Pancreas (tissue), 10 donors: ENCODE measurements around the gene HSPA12A. TPM values are rescaled to one million over a fixed set of nuclear protein-coding genes. Genes with fewer than 3 reads are reported as not detected.

ENCODE experiments used
- ATAC-seq, 4 donors: fragments of 200-7000 bp; cut with Tn5 transposase; one replicate each; pipeline versions ENCODE4 v1.8.0 to v1.9.1; 2020; ENCODE audit warnings: mild to moderate bottlenecking in 4 of 4, moderate library complexity in 4 of 4
- DNase-seq, 6 donors: peaks; one replicate each; pipeline ENCODE4 v3.0.0-alpha.2; 2020
- FAIRE-seq: peaks from 2 replicates; lab custom pipeline; 2012; peaks lifted over from hg19 to GRCh38; lab: Jason Lieb, UNC
- H3K27ac ChIP-seq, 4 donors: fragments of 200-600 bp; sonication (generic); 1 replicate in 3 of 4; 2 replicates in 1 of 4; pipeline versions ENCODE4 v1.5.0 to v1.8.0; 2020
- H3K27me3 ChIP-seq, 4 donors: fragments of 200-600 bp; one replicate each; pipeline ENCODE4 v1.8.0; 2021
- H3K36me3 ChIP-seq, 3 donors: fragments of 200-600 bp; sonication (generic) in 1 of 3; one replicate each; pipeline versions ENCODE4 v1.5.0 to v1.8.0; 2020 to 2021
- H3K4me1 ChIP-seq, 3 donors: fragments of 200-600 bp; one replicate each; pipeline ENCODE4 v1.8.0; 2021
- H3K4me3 ChIP-seq, 4 donors: fragments of 200-600 bp; sonication (generic) in 2 of 4; one replicate each; pipeline versions ENCODE4 v1.5.0 to v1.8.0; 2020 to 2021
- H3K9me3 ChIP-seq, 4 donors: fragments of 200-600 bp; one replicate each; pipeline ENCODE4 v1.8.0; 2021
- CTCF ChIP-seq, 4 donors: fragments of 200-600 bp; sonication (generic) in 3 of 4; IDR thresholded peaks; one replicate each; pipeline versions ENCODE4 v1.5.0 to v1.8.0; 2021; ENCODE audit warnings: antibody characterized with exemption in 4 of 4
- WGBS, 2 donors: extraction: QIAGEN DNeasy Blood & Tissue Kit; methylation state at CpG; one replicate each; pipeline ENCODE4 v1.1.7; 2013; 5-methylcytosine and 5-hydroxymethylcytosine counted together
- intact Hi-C, 3 donors: fragments of 100-400 bp; cut with DNase I; formaldehyde crosslinking; loops; one replicate each; pipeline versions ENCODE4 v1.11.1 to v1.14.2; 2022
- polyA plus RNA-seq, 2 donors: library from polyadenylated mRNA; stranded (reverse); fragments of 200-250 nt; gene quantifications; one replicate each; pipeline ENCODE4 v1.2.3, GENCODE V29; 2013
- total RNA-seq, 6 donors: library from RNA; stranded (reverse); fragmentation: NEBNext Ultra II Directional in 4 of 6; extraction: Animal tissue kit (Norgen Biotek cat#: 25700) in 4 of 6; gene quantifications; one replicate each; pipeline versions ENCODE4 v1.2.1 to v1.2.4, GENCODE V29; 2021 to 2023
- donor health status: healthy with polysubstance abuse.
- donor health status: DM: no; HTN: no; CAD: no; lungs with moderate emphysema.
- donor health status: DM: no; HTN: no; CAD: no.
- donor health status: control.
- donor health status: control.
- donor health status: Bipolar disorder and iron deficiency.
- donor health status: DM: yes; HTN: yes; CAD: no.
- donor health status: DM: no; HTN: no; CAD: no.
- donor health status: DM: no; HTN: no; CAD: no.
- donor health status: DM: yes; HTN: yes; CAD: no.

HSPA12A gene
- total and polyA plus RNA-seq, 8 donors: 2.7 to 8.2 (median 4.0) TPM

GRCh38 chr10:116771101-116771958 is 29.0 kb upstream of the HSPA12A start:
- WGBS, 2 donors: 75 to 79% methylated on average over 18 of the region's 18 CpGs
- no peak overlapping the region for H3K27ac ChIP-seq
- no peaks in the 10 kb centered on the region for H3K27me3 ChIP-seq
- no peaks in the 10 kb centered on the region for H3K36me3 ChIP-seq
- no peak overlapping the region for H3K4me3 ChIP-seq
- TF ChIP-seq CTCF (IDR thresholded peaks at IDR 0.05): no peak
- no peak for FAIRE-seq
- intact Hi-C loops: no loop called here
- no peaks in the 10 kb centered on the region for H3K4me1 ChIP-seq
- H3K9me3 ChIP-seq: no peaks in the 10 kb centered on the region
- ATAC-seq: peak in 3 of 4 donors; percentile 37 to 54 (median 49)
- DNase-seq: no peak

GRCh38 chr10:116770281-116770680 is 27.9 kb upstream of the HSPA12A start:
- Histone ChIP-seq H3K4me1 (no peaks in the 10 kb centered on the region), H3K27me3 (no peaks in the 10 kb centered on the region), H3K9me3 (no peaks in the 10 kb centered on the region), H3K36me3 (no peaks in the 10 kb centered on the region), H3K4me3 (no peak overlapping the region), H3K27ac (no peak overlapping the region)
- no peak for FAIRE-seq
- intact Hi-C loops: no loop called here
- WGBS, 2 donors: 87 to 88% methylated on average over 10 of the region's 10 CpGs
- ATAC-seq: no peak
- no peak for DNase-seq
- TF ChIP-seq CTCF (IDR thresholded peaks at IDR 0.05): no peak

- Histone ChIP-seq H3K27me3 (no peaks in the 10 kb centered on the region), H3K4me1 (no peaks in the 10 kb centered on the region), H3K9me3 (no peaks in the 10 kb centered on the region), H3K4me3 (no peak overlapping the region), H3K27ac (no peak overlapping the region), H3K36me3 (no peaks in the 10 kb centered on the region)
- DNase-seq (no peak), FAIRE-seq (no peak), ATAC-seq (peak in 2 of 4 donors; percentile 12 to 31)
- 79 to 91% methylated on average over 8 of the region's 8 CpGs for WGBS, 2 donors
- no peak for TF ChIP-seq CTCF (IDR thresholded peaks at IDR 0.05)
- intact Hi-C loops: no loop called here
Observed at GRCh38 chr10:116769791-116770190, 27.4 kb upstream of the HSPA12A start.

GRCh38 chr10:116769368-116769767 is 27.0 kb upstream of the HSPA12A start:
- H3K4me3 ChIP-seq: no peak overlapping the region
- H3K9me3 ChIP-seq: no peaks in the 10 kb centered on the region
- no peaks in the 10 kb centered on the region for H3K4me1 ChIP-seq
- FAIRE-seq: no peak
- WGBS, 2 donors: 84 to 91% methylated on average over 7 of the region's 7 CpGs
- H3K36me3 ChIP-seq: no peaks in the 10 kb centered on the region
- H3K27me3 ChIP-seq: no peaks in the 10 kb centered on the region
- ATAC-seq: no peak
- intact Hi-C loops: no loop called here
- no peak for TF ChIP-seq CTCF (IDR thresholded peaks at IDR 0.05)
- no peak overlapping the region for H3K27ac ChIP-seq
- DNase-seq: no peak

- Histone ChIP-seq H3K9me3 (no peaks in the 10 kb centered on the region), H3K4me1 (no peaks in the 10 kb centered on the region), H3K4me3 (no peak overlapping the region), H3K36me3 (no peaks in the 10 kb centered on the region), H3K27ac (no peak overlapping the region), H3K27me3 (no peaks in the 10 kb centered on the region)
- no peak for ATAC-seq
- 68 to 85% methylated on average over 4 of the region's 4 CpGs for WGBS, 2 donors
- no peak for FAIRE-seq
- no peak for TF ChIP-seq CTCF (IDR thresholded peaks at IDR 0.05)
- DNase-seq: no peak
- intact Hi-C loops: no loop called here
Observed at GRCh38 chr10:116768786-116769185, 26.4 kb upstream of the HSPA12A start.
